Activated CD4-positive, alpha-beta T cell treated with anti-CD3 and anti-CD28 coated beads, Interleukin-2, Interleukin-4, amounts not matched to agents 100 ng/mL and 50 ng/mL, durations not matched to agents 16 hours and 8 hours (primary cell): ENCODE measurements around the gene XYLT1.
A peak's percentile ranks its signal among the peaks of the same experiment; 100 is the strongest.

Experiments
- DNase-seq: peaks from one replicate; pipeline ENCODE4 v3.0.0-alpha.2; 2020; ENCODE audit warnings: low spot score

The XYLT1 gene

GRCh38 chr16:17459903-17460521, 10.7 kb downstream of the XYLT1 start:
- DNase-seq, result no peak

GRCh38 chr16:17457997-17458396, 12.8 kb downstream of the XYLT1 start:
- no peak for DNase-seq

- no peak for DNase-seq
Measured at GRCh38 chr16:17457513-17457912, 13.2 kb downstream of the XYLT1 start.

- no peak for DNase-seq
Measured at GRCh38 chr16:17454162-17454730, 16.5 kb downstream of the XYLT1 start.

- DNase-seq, result no peak
Measured at GRCh38 chr16:17453364-17454038, 17.3 kb downstream of the XYLT1 start.

GRCh38 chr16:17452922-17453321, 17.8 kb downstream of the XYLT1 start:
- DNase-seq, result no peak

- no peak for DNase-seq
Measured at GRCh38 chr16:17451843-17452242, 18.9 kb downstream of the XYLT1 start.

GRCh38 chr16:17450291-17450690, 20.5 kb downstream of the XYLT1 start:
- no peak for DNase-seq

GRCh38 chr16:17448640-17449638, 21.8 kb downstream of the XYLT1 start:
- no peak for DNase-seq

- no peak for DNase-seq
Measured at GRCh38 chr16:17447101-17447569, 23.6 kb downstream of the XYLT1 start.

GRCh38 chr16:17446661-17447060, 24.1 kb downstream of the XYLT1 start:
- no peak for DNase-seq

GRCh38 chr16:17445421-17445820, 25.3 kb downstream of the XYLT1 start:
- DNase-seq, result no peak

- DNase-seq, result no peak
Measured at GRCh38 chr16:17444658-17445057, 26.1 kb downstream of the XYLT1 start.

GRCh38 chr16:17440131-17440530, 30.6 kb downstream of the XYLT1 start:
- no peak for DNase-seq

- peak; percentile 25 for DNase-seq
Measured at GRCh38 chr16:17439580-17439979, 31.2 kb downstream of the XYLT1 start.

- no peak for DNase-seq
Measured at GRCh38 chr16:17437981-17438380, 32.8 kb downstream of the XYLT1 start.

- no peak for DNase-seq
Measured at GRCh38 chr16:17437127-17437720, 33.5 kb downstream of the XYLT1 start.

- DNase-seq, result no peak
Measured at GRCh38 chr16:17435318-17435717, 35.4 kb downstream of the XYLT1 start.

- DNase-seq, result no peak
Measured at GRCh38 chr16:17433577-17434451, 36.9 kb downstream of the XYLT1 start.

- DNase-seq, result no peak
Measured at GRCh38 chr16:17432901-17433576, 37.7 kb downstream of the XYLT1 start.
